Hematopoietic multipotent progenitor cell treated with erythropoietin and hydrocortisone succinate and interleukin-3 and kit ligand, for 6 days (in vitro differentiated cells): ENCODE measurements around the gene SRA1.

ENCODE experiments used
- DNase-seq: peaks from one replicate; pipeline ENCODE4 v3.0.0-alpha.2; 2015

Gene SRA1

GRCh38 chr5:140569197-140569596 is 11.9 kb upstream of the SRA1 start:
- DNase-seq, result no peak

GRCh38 chr5:140568443-140569063 is 11.3 kb upstream of the SRA1 start:
- DNase-seq, result no peak

- no peak for DNase-seq
Measured at GRCh38 chr5:140567871-140568270, 10.6 kb upstream of the SRA1 start.

GRCh38 chr5:140567136-140567818 is 10.0 kb upstream of the SRA1 start:
- DNase-seq, result no peak

- no peak for DNase-seq
Measured at GRCh38 chr5:140566665-140567064, 9.4 kb upstream of the SRA1 start.

- no peak for DNase-seq
Measured at GRCh38 chr5:140565780-140566095, 8.5 kb upstream of the SRA1 start.

- DNase-seq, result peak; percentile 21
Measured at GRCh38 chr5:140565024-140565779, 7.9 kb upstream of the SRA1 start.

GRCh38 chr5:140564196-140565023 is 7.1 kb upstream of the SRA1 start, which contains the start of the genes APBB3 and SLC35A4:
APBB3 (minus strand) TSS chr5:140564598; CDS start chr5:140564245, 353 bp downstream.
SLC35A4 (plus strand) TSS chr5:140564828; CDS start chr5:140567170, 2,342 bp downstream.
- peak; percentile 99 for DNase-seq

GRCh38 chr5:140563596-140563995 is 6.3 kb upstream of the SRA1 start:
- peak; percentile 25 for DNase-seq

- DNase-seq, result no peak
Measured at GRCh38 chr5:140561753-140562523, 4.7 kb upstream of the SRA1 start.

- DNase-seq, result no peak
Measured at GRCh38 chr5:140560227-140560626, 3.0 kb upstream of the SRA1 start.

- no peak for DNase-seq
Measured at GRCh38 chr5:140558542-140558941, 1.3 kb upstream of the SRA1 start.

GRCh38 chr5:140557965-140558364 is 692 bp upstream of the SRA1 start:
- DNase-seq, result no peak

GRCh38 chr5:140556438-140556837 is 835 bp downstream of the SRA1 start:
- DNase-seq, result peak; percentile 52

- DNase-seq, result peak; percentile 34
Measured at GRCh38 chr5:140555747-140556312, 1.4 kb downstream of the SRA1 start.

GRCh38 chr5:140554454-140554853 is 2.8 kb downstream of the SRA1 start:
- peak; percentile 49 for DNase-seq

- no peak for DNase-seq
Measured at GRCh38 chr5:140553657-140554056, 3.6 kb downstream of the SRA1 start.

GRCh38 chr5:140551872-140552271 is 5.4 kb downstream of the SRA1 start:
- DNase-seq, result no peak

- no peak for DNase-seq
Measured at GRCh38 chr5:140550147-140551079, 6.9 kb downstream of the SRA1 start.

- peak; percentile 87 for DNase-seq
Measured at GRCh38 chr5:140549237-140550144, 7.8 kb downstream of the SRA1 start.
